Measurements from ENCODE around the gene ENTPD7.

ENTPD7 gene

DNA sequence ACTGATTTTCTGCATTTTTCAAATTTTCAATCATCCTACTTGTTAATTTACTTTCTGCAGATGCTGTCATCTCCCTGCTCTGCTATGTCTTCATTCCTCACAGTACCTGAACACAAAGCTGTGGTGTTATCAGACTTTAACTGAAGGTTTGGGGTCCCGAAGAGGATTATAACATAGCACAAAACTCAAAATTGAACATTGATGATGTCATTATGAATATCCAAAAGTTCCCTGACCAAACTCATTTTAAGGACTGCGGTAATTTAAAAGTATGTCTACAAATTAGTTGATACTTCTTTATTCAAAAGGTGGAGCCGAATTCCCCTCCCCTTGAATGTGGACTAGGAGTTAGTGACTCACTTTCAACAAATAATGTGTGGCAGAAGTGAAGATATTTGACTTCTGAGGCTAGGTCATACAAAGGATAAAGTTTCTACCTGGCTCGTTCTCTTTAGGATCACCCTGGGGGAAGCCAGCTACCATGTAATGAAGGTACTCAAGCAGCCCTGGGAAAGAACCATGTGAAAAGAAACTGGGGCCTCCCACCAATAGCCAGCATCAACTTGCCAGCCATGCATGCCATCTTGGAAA, 6.4 kb upstream of the ENTPD7 start:
- DNase-seq = no peak

GRCh38 chr10:99654390-99655175, 4.7 kb upstream of the ENTPD7 start:
- DNase-seq = no peak

DNA sequence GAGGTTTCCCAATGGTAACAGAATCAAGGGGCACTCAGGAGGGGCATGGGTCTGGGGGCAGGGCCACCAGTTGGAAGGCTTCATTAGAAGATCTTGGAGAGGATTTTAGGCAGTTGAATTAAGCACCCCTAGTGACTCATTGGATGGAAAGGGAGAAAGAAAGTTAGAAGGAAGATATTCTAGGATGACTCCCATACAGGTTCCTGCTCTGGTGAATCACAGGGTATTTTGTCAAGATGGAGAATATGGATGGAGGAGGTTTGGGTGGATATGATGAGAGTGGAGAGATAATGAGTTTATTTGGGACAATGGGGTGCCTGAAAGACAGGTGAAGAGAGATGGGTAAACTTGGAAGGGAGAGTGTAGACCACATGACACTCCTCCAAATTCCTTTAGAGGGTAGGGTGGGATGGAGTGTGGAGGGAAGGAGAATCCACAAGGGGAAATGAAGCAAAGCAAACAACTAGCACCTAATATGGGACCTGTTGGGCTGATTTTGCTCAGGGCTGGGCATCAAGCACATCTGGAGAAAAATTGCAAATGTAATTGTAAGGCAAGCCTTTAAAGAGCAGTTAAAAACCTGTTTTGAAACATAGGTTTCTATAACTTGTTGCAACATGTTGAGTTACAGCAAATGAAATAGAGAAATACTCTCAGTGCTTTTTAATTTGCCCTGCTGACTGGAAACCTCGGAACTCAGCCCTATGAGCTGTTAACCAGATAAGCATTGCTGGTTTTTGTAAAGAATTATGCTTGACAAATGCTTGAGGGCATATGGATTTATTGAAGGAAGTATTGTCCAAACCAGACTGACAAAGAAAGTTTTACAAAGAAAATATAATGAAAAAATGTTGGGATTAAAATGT, 2.9 kb upstream of the ENTPD7 start:
- DNase-seq = no peak

- DNase-seq = no peak
Measured at GRCh38 chr10:99658622-99659030, 683 bp upstream of the ENTPD7 start.

GRCh38 chr10:99659868-99660366, 608 bp downstream of the ENTPD7 start:
- no peak for DNase-seq

DNA sequence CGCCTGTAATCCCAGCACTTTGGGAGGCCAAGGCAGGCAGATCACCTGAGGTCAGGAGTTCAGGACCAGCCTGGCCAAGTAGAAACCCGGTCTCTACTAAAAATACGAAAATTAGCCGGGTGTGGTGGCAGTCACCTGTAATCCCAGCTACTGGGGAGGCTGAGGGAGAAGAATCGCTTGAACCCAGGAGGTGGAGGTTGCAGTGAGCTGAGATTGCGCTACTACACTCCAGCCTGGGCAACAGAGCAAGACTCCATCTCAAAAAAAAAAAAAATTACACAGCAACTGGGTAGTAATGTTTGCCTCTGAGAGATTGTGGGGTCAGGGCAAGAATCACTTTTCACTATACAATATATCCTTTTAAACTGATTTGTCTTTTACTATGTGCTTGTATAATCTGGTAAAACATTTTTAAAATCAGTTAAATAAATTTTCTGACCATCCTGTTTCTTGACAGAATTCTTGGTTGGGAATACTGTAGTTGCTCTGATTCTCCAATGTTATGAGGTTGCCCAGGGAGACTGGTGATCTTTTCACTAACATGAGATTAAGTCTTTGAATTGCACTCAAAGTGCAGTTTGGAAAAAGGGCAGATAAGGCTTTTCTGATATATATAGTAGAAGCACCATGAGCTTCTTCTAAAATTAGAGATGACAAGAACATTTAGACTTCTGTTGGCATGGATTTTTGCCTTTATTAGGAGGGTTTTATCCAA, 1.5 kb downstream of the ENTPD7 start:
- DNase-seq = no peak

DNA sequence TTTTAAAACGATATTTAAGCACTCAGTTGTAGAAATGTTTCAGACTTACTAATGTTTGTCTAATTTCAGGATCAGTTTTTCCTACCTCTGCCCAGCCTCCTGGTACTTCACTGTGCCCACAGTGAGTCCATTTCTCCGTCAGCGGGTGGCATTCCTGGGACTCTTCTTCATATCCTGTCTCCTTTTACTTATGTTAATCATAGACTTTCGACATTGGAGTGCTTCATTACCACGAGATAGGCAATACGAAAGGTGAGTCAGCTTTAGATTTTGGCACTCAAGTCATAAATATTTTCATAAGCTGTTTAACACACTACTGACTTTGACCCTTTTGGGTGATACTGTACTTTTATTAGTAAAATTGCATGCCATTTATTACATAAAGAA, 2.1 kb downstream of the ENTPD7 start:
- DNase-seq = no peak

- DNase-seq = no peak
Measured at GRCh38 chr10:99665304-99665703, 6.0 kb downstream of the ENTPD7 start.

DNA sequence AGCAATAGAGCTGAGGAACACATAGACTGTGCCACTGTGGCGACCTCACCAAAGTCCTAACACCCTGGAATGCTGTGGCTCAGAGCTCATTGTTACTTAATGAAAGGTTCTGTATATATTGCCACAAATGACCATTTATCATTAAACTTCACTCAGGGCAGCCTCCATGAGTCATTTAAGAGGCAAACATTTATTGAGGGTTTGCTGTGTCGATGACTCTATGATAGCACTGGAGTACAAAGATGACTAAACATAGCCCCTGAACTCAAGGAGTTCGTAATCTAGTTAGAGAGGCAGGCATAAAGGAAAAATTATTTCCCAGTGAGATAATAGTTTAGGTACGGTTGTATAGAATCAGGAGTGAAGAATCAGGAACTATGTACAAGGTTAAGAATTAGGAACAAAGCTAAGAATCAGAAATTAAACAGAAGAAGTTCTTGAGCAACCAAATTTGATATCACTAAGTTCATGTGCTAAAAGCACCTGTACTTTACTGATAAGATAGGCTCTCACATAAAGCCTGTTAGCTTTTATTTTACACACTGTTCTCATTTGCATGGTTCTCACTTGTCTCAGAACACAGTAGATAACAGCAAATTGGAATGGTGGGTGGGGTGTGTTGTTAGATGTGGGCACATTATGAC, 7.9 kb downstream of the ENTPD7 start:
- DNase-seq = no peak

DNA sequence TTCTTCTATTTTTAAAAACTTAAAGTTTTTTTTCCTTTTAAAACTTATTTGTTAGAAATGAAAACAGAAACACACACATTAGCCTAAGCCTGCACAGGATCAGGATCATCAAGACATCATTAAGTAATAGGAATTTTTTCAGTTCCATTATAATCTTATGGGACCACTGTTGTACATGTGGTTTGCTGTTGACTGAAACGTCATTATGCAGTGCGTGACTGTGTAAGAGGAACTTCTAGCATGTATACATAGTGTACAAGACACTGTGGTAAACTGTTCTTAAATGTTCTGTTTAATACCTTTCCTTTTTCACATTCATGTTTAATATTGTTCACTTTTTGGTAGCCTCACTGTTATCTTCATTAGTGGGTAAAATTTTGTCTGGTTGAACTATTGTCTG, 12.1 kb downstream of the ENTPD7 start:
- DNase-seq = no peak

- no peak for DNase-seq
Measured at GRCh38 chr10:99672884-99673283, 13.6 kb downstream of the ENTPD7 start.

- no peak for DNase-seq
Measured at GRCh38 chr10:99673492-99673891, 14.2 kb downstream of the ENTPD7 start.

GRCh38 chr10:99674762-99675161, 15.5 kb downstream of the ENTPD7 start:
- DNase-seq = no peak

- DNase-seq = no peak
Measured at GRCh38 chr10:99676426-99676825, 17.1 kb downstream of the ENTPD7 start.

DNA sequence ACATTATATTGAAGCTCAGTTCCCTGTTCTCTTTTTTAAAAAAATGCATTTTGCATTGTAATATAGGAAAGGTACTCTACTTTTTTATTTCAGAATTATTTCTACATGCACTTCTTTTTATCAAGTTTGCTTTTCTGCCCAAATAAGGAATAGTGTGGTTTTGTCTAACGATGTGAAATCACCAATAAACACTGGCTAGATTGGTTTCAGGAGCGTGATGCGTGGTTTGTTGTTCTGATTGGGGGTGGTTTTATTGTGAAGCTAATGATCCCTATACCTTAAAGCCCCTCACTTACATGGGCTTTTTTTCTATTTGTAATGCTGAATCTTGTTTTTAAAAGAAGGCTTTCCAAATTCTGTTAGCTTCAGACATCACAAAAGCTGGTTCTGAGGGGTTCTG, 17.6 kb downstream of the ENTPD7 start:
- DNase-seq = no peak

GRCh38 chr10:99678921-99679320, 19.6 kb downstream of the ENTPD7 start:
- DNase-seq = no peak

- no peak for DNase-seq
Measured at GRCh38 chr10:99681553-99681952, 22.2 kb downstream of the ENTPD7 start.

DNA sequence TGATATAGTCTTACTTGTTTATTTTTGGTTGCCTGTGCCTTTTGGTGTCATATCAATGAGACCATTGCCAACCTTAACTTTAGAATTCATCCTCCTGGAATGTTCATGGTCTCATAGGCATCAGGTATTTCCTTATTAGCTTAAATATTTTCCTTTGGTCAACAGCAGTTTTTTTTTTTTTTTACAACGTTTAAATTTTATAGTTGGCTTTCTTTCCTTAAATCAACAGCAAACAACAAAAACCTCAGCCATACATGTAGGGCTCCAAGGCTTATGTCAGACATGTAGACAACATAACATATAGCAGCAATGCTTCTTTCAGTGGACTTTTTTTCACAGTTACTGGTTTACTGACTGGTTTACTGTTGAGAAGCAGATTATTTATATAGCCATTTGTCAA, 22.7 kb downstream of the ENTPD7 start:
- DNase-seq = no peak

DNA sequence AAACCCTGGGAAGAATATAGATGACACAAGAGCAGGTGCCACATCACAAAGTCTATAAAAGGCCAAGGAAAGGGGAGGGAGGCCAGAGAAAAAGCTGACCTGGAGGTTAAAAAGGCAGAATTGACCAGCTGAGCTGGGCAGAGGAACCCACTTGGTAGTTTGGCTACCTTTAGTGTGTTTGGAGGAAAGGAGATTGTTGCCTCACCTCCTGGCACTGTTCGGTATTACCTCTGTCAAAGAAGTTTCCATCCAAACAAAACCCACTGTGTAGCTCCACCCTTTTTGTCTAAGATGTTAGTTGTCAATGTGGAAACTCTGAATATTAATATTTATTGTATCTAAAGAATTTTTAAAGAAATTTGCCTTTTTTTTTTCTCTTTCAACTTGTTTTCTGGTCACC, 23.4 kb downstream of the ENTPD7 start:
- no peak for DNase-seq

- no peak for DNase-seq
Measured at GRCh38 chr10:99685597-99685967, 26.3 kb downstream of the ENTPD7 start.

- DNase-seq = no peak
Measured at GRCh38 chr10:99689461-99689860, 30.2 kb downstream of the ENTPD7 start.

DNA sequence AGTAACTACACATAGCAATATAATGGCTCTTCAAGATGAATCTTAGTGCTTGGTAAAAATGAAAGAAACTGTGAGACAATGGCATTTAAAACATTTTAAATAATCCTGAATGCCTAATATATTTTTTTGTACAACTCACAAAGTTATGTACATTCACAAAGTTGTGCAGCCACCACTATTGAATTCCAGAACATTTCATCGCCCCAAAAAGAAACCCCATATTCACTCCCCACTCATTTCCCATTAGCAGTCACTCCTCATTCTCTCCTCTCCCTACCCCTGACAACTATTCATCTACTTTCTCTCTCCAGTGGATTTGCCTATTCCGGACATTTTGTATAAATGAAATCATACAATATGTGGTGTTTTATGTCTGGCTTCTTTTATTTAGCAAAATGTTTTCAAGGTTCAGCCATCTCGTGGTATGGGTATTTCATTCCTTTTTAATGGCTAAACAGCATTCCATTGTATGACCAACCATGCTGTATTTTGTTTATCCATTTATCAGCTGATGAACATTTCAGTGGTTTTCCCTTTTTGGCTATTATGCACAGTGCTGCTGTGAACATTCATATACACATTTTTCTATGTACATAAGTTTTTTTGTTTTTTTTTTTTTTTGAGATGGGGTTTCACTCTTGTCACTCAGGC, 34.7 kb downstream of the ENTPD7 start:
- DNase-seq = no peak
